Activated CD8-positive, alpha-beta T cell treated with anti-CD3 and anti-CD28 coated beads for 36 hours (primary cell): ENCODE data around the gene VPS41. TPM values are rescaled to one million over a fixed set of nuclear protein-coding genes. Genes with fewer than 3 reads are reported as not detected.

ENCODE experiments used
- ATAC-seq: fragments of 200-7000 bp; cut with Tn5 transposase; one replicate; pipeline ENCODE4 v1.10.0; 2021; ENCODE audit warnings: mild to moderate bottlenecking, moderate library complexity
- CTCF ChIA-PET: fragments of 350-600 bp; sonication (Branson Sonifier 250); formaldehyde crosslinking; loops from one replicate; lab custom pipeline; 2021; ENCODE audit warnings: antibody characterized with exemption; lab: Charles Lee
- POLR2A ChIA-PET: fragments of 350-600 bp; sonication (Branson Sonifier 250); formaldehyde crosslinking; loops from one replicate; lab custom pipeline; 2021; ENCODE audit warnings: antibody characterized with exemption; lab: Charles Lee
- DNase-seq: peaks from one replicate; pipeline ENCODE4 v3.0.0-alpha.2; 2020
- H3K27ac Mint-ChIP-seq: one replicate; pipeline ENCODE4 v1.8.0; 2021; ENCODE audit warnings: mild to moderate bottlenecking, mixed read lengths
- H3K27me3 Mint-ChIP-seq: one replicate; pipeline ENCODE4 v1.8.0; 2021; ENCODE audit warnings: mixed read lengths
- H3K36me3 Mint-ChIP-seq: one replicate; pipeline ENCODE4 v1.8.0; 2021; ENCODE audit warnings: low read depth, mixed read lengths
- H3K4me1 Mint-ChIP-seq: one replicate; pipeline ENCODE4 v1.8.0; 2021; ENCODE audit warnings: low read depth, mixed read lengths
- H3K4me3 Mint-ChIP-seq: one replicate; pipeline ENCODE4 v1.8.0; 2021; ENCODE audit warnings: mild to moderate bottlenecking, moderate library complexity, mixed read lengths
- H3K9me3 Mint-ChIP-seq: one replicate; pipeline ENCODE4 v1.8.0; 2021; ENCODE audit warnings: mixed read lengths
- CTCF ChIP-seq: fragments of 200-600 bp; IDR thresholded peaks from one replicate; pipeline ENCODE4 v1.8.0; 2022; ENCODE audit warnings: antibody characterized with exemption, mild to moderate bottlenecking
- intact Hi-C: fragments of 100-400 bp; cut with micrococcal nuclease; formaldehyde crosslinking; loops from one replicate; pipeline ENCODE4 v1.10.0; 2022
- total RNA-seq, 2 experiments: library from RNA; stranded (reverse); gene quantifications; one replicate each; pipeline ENCODE4 v1.2.3, GENCODE V29; 2021

VPS41 gene
- total RNA-seq, 2 experiments from 2014 or later = 47.4 to 56.4 TPM

- intact Hi-C loops = no loop called here
- ChIA-PET CTCF (interaction anchor here (0.7 to 1.6 kb wide), 2 partner anchors 34 to 45 kb away, joined by 3 to 5 read pairs; no protein-coding TSS in a partner anchor), POLR2A (no interaction called here)
- Mint-ChIP-seq H3K9me3 (no peaks in the 10 kb centered on the region), H3K4me1 (peaks cover 3% of the 10 kb centered on the region), H3K36me3 (peaks cover 8% of the 10 kb centered on the region), H3K27ac (no peak overlapping the region), H3K27me3 (no peaks in the 10 kb centered on the region), H3K4me3 (no peak overlapping the region)
- TF ChIP-seq CTCF = no peak
- ATAC-seq (no peak), DNase-seq (no peak)
Observed at GRCh38 chr7:38830826-38831225, 78.2 kb downstream of the VPS41 start.

- Mint-ChIP-seq H3K4me3 (no peak overlapping the region), H3K36me3 (peaks cover 8% of the 10 kb centered on the region), H3K4me1 (peaks cover 3% of the 10 kb centered on the region), H3K9me3 (no peaks in the 10 kb centered on the region), H3K27me3 (no peaks in the 10 kb centered on the region), H3K27ac (no peak overlapping the region)
- DNase-seq = no peak
- CTCF ChIA-PET = interaction anchor here (1.6 kb wide), 1 partner anchor 33 kb away, joined by 5 read pairs; no protein-coding TSS in a partner anchor
- ATAC-seq = no peak
- POLR2A ChIA-PET = no interaction called here
- intact Hi-C loops = no loop called here
- TF ChIP-seq CTCF = no peak
Observed at GRCh38 chr7:38829488-38830165, 79.4 kb downstream of the VPS41 start.

- no peak for DNase-seq
- Mint-ChIP-seq H3K36me3 (peaks cover 13% of the 10 kb centered on the region), H3K9me3 (peaks cover 2% of the 10 kb centered on the region), H3K4me3 (no peak overlapping the region), H3K27ac (no peak overlapping the region), H3K27me3 (no peaks in the 10 kb centered on the region), H3K4me1 (peaks cover 3% of the 10 kb centered on the region)
- CTCF ChIA-PET = no interaction called here
- intact Hi-C loops = no loop called here
- TF ChIP-seq CTCF = no peak
- POLR2A ChIA-PET = no interaction called here
- ATAC-seq = no peak
Observed at GRCh38 chr7:38828026-38828425, 81.0 kb downstream of the VPS41 start.

- intact Hi-C loops = no loop called here
- CTCF ChIA-PET = interaction anchor here (1.2 kb wide), 2 partner anchors 13 to 29 kb away, joined by 3 read pairs; no protein-coding TSS in a partner anchor
- H3K9me3 Mint-ChIP-seq = peaks cover 2% of the 10 kb centered on the region
Observed at GRCh38 chr7:38825721-38826440, 83.1 kb downstream of the VPS41 start.

More at GRCh38 chr7:38825721-38826440, 83.1 kb downstream of the VPS41 start:
- ATAC-seq (no peak), DNase-seq (no peak)
- Mint-ChIP-seq H3K36me3 (peaks cover 13% of the 10 kb centered on the region), H3K4me1 (peaks cover 3% of the 10 kb centered on the region), H3K27ac (no peak overlapping the region), H3K4me3 (no peak overlapping the region), H3K27me3 (no peaks in the 10 kb centered on the region)
- POLR2A ChIA-PET = no interaction called here
- TF ChIP-seq CTCF = no peak
